PC-9 (cell line): ENCODE results near the gene LMO7.

Experiments
- EZH2 ChIP-seq: fragments of 200-600 bp; sonication (generic); IDR thresholded peaks from 2 replicates; pipeline ENCODE4 v1.8.0; 2017; ENCODE audit warnings: antibody characterized with exemption, low read depth
- TF ChIP-seq, protein P1 (sequence below): fragments of 200-600 bp; sonication (generic); conservative IDR thresholded peaks from 2 replicates; pipeline ENCODE4 v1.6.1; 2017; ENCODE audit warnings: mixed run types, antibody characterized with exemption, mild to moderate bottlenecking, moderate library complexity

DNA sequence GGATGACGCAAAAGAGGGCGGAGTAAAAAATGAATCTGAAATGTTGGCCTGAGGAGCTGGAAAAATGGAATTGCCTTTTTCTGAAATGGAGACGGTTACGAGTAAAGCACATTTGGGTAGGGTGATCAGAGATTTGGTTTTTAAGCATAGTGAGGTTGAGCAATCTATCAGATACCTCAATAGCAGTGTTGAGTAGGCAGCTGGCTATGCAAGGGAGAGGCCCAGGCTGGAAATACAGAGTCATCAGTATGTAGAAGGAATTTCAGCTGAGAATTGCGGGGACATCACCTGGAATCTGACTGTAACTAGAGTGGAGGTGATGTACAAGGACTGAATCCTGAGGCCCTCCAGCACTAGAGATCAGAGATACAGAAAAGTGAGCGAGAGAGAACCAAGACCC lies 224.8 kb downstream of the LMO7 start:
- TF ChIP-seq, protein P1, sequence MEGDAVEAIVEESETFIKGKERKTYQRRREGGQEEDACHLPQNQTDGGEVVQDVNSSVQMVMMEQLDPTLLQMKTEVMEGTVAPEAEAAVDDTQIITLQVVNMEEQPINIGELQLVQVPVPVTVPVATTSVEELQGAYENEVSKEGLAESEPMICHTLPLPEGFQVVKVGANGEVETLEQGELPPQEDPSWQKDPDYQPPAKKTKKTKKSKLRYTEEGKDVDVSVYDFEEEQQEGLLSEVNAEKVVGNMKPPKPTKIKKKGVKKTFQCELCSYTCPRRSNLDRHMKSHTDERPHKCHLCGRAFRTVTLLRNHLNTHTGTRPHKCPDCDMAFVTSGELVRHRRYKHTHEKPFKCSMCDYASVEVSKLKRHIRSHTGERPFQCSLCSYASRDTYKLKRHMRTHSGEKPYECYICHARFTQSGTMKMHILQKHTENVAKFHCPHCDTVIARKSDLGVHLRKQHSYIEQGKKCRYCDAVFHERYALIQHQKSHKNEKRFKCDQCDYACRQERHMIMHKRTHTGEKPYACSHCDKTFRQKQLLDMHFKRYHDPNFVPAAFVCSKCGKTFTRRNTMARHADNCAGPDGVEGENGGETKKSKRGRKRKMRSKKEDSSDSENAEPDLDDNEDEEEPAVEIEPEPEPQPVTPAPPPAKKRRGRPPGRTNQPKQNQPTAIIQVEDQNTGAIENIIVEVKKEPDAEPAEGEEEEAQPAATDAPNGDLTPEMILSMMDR = no peak
- TF ChIP-seq EZH2 = no peak
